Transverse colon (tissue), 4 donors: Measurements from ENCODE around the gene GCN1. TPM values are rescaled to one million over a fixed set of nuclear protein-coding genes. Genes with fewer than 3 reads are reported as not detected.

Experiments used
- DNase-seq: peaks from one replicate; pipeline ENCODE4 v3.0.0-alpha.2; 2019
- H3K27ac ChIP-seq, 4 donors: fragments of 200-600 bp; sonication (generic); 2 replicates each; pipeline ENCODE4 v1.5.1; 2016 to 2018; ENCODE audit warnings: inconsistent platforms in 4 of 4
- H3K27me3 ChIP-seq: fragments of 200-600 bp; sonication (generic); 2 replicates; pipeline ENCODE4 v1.5.1; 2017; ENCODE audit warnings: inconsistent platforms
- H3K36me3 ChIP-seq, 4 donors: fragments of 200-600 bp; sonication (generic); 2 replicates each; pipeline ENCODE4 v1.5.1; 2017 to 2019; ENCODE audit warnings: inconsistent platforms in 4 of 4
- H3K4me1 ChIP-seq, 4 donors: fragments of 200-600 bp; sonication (generic); 2 replicates each; pipeline ENCODE4 v1.5.1; 2017 to 2020; ENCODE audit warnings: inconsistent platforms in 4 of 4
- H3K4me3 ChIP-seq, 4 donors: fragments of 200-600 bp; sonication (generic); 1 replicate in 1 of 4; 2 replicates in 3 of 4; pipeline versions ENCODE4 v1.5.1 to v1.6.1; 2017 to 2019; ENCODE audit warnings: inconsistent platforms in 4 of 4
- H3K9me3 ChIP-seq, 2 donors: fragments of 200-600 bp; sonication (generic); 2 replicates each; pipeline ENCODE4 v1.5.1; 2017 to 2019; ENCODE audit warnings: inconsistent platforms in 2 of 2
- EP300 ChIP-seq: sonication (generic); formaldehyde crosslinking; IDR thresholded peaks from one replicate; pipeline ENCODE4 v1.6.1; 2017; ENCODE audit warnings: antibody characterized with exemption, low read depth
- POLR2A ChIP-seq: fragments of 450-650 bp; IDR thresholded peaks from one replicate; pipeline ENCODE4 v1.6.1; 2016; ENCODE audit warnings: antibody characterized with exemption, mild to moderate bottlenecking, moderate library complexity
- POLR2AphosphoS5 ChIP-seq, 3 donors: sonication (generic); formaldehyde crosslinking; IDR thresholded peaks; one replicate each; pipeline ENCODE4 v1.6.1; 2016; ENCODE audit warnings: antibody characterized with exemption in 3 of 3
- WGBS, 2 donors: methylation state at CpG; one replicate each; pipeline ENCODE4 v1.1.5; 2018; ENCODE audit warnings: low coverage in 1 of 2; 5-methylcytosine and 5-hydroxymethylcytosine counted together
- in situ Hi-C, 4 donors: fragments of 200-750 bp; cut with MboI; loops; one replicate each; pipeline versions ENCODE4 v1.15.0 to v1.15.1; 2017; ENCODE audit warnings: low sequenced_read_pairs in 3 of 4, low pct_ligation_motif_present in 1 of 4, low pct_unique_long_range_greater_than_20kb in 1 of 4
- intact Hi-C: fragments of 100-400 bp; cut with DNase I; formaldehyde crosslinking; loops from one replicate; pipeline ENCODE4 v1.15.1; 2023; ENCODE audit warnings: low total_unique reads
- total RNA-seq, 4 donors: library from RNA; depleted of rRNA; stranded (reverse); fragments of >200 nt; gene quantifications; one replicate each; pipeline ENCODE4 v1.1.0, GENCODE V29; 2016
- TF ChIP-seq, protein P1 (sequence below), 5 experiments: fragments of 200-600 bp in 3 of 5; fragments of 450-650 bp in 2 of 5; sonication (generic) in 3 of 5; IDR thresholded peaks; 1 replicate in 2 of 5; 2 replicates in 3 of 5; pipeline ENCODE4 v1.5.1; 2016 to 2017; ENCODE audit warnings: antibody characterized with exemption in 5 of 5, inconsistent platforms in 3 of 5, mild to moderate bottlenecking in 2 of 5, moderate library complexity in 1 of 5

Gene GCN1
- total RNA-seq, 4 donors from 2014 or later: 70.0 to 141 (median 107) TPM

DNA sequence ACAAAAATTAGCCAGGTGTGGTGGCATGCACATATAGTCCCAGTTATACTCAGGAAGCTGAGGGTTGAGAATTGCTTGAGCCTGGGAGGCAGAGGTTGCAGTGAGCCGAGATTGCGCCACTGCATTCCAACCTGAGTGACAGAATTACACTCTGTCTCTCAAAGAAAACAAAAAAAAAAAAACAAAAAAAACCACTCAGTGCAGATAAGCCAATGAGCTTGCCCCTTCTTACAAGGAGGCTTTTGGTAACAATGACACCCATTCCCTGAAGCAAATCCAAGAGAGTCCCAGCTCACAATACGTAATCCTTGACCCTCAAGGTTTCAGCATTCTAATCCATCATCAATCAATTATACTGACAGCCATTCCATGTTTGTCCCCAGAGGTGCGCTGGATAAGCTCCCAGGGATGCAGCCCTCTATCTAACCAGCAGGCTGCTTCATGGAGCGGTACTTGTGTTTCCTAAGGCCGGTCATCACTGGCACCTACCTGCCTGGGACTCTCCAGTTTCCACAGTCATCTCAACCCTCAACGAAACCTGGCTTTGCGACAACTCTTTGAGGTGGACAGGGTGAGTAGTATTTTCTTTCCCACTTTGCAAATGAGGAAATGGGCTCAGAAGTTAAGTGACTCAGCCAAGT is 12.4 kb downstream of the GCN1 start:
- no peak overlapping the region for H3K4me3 ChIP-seq
- no peaks in the 10 kb centered on the region for H3K9me3 ChIP-seq
- no peak for DNase-seq
- H3K27me3 ChIP-seq: no peaks in the 10 kb centered on the region
- 95 to 96% methylated on average over 4 to 8 of the region's 8 CpGs for WGBS, 2 donors
- H3K36me3 ChIP-seq: peaks cover 0 to 83% (median 30%) of the 10 kb centered on the region in 4 donors
- intact Hi-C loops (no loop called here), in situ Hi-C loops (no loop called here)
- H3K4me1 ChIP-seq: no peaks in the 10 kb centered on the region
- TF ChIP-seq EP300: no peak
- no peak for TF ChIP-seq POLR2AphosphoS5 (IDR thresholded peaks at IDR 0.05)
- no peak for TF ChIP-seq POLR2A
- TF ChIP-seq, protein P1, sequence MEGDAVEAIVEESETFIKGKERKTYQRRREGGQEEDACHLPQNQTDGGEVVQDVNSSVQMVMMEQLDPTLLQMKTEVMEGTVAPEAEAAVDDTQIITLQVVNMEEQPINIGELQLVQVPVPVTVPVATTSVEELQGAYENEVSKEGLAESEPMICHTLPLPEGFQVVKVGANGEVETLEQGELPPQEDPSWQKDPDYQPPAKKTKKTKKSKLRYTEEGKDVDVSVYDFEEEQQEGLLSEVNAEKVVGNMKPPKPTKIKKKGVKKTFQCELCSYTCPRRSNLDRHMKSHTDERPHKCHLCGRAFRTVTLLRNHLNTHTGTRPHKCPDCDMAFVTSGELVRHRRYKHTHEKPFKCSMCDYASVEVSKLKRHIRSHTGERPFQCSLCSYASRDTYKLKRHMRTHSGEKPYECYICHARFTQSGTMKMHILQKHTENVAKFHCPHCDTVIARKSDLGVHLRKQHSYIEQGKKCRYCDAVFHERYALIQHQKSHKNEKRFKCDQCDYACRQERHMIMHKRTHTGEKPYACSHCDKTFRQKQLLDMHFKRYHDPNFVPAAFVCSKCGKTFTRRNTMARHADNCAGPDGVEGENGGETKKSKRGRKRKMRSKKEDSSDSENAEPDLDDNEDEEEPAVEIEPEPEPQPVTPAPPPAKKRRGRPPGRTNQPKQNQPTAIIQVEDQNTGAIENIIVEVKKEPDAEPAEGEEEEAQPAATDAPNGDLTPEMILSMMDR (IDR thresholded peaks at IDR 0.05): no peak
- no peak overlapping the region for H3K27ac ChIP-seq

DNA sequence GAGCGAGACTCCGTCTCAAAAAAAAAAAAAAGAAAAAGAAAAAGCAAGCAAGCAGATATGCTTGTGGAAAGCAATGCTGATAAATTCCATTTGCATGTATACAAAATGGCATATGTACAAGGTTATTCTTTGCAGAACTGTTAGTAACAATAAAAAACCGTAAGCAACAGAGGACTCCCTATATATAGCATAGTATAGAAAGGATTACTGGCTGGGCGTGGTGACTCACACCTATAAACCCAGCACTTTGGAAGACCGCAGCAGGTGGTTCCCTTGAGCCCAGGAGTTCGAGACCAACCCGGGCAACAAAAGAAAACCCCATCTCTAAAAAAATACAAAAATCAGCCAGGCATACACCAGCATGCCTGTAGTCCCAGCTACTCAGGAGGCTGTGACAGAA is 13.5 kb downstream of the GCN1 start:
- Histone ChIP-seq H3K4me3 (no peak overlapping the region), H3K27ac (no peak overlapping the region), H3K9me3 (no peaks in the 10 kb centered on the region), H3K27me3 (no peaks in the 10 kb centered on the region), H3K4me1 (no peaks in the 10 kb centered on the region), H3K36me3 (peaks cover 0 to 85% (median 35%) of the 10 kb centered on the region in 4 donors)
- intact Hi-C loops: no loop called here
- TF ChIP-seq POLR2AphosphoS5 (IDR thresholded peaks at IDR 0.05) (no peak), POLR2A (no peak), EP300 (no peak)
- TF ChIP-seq, protein P1 (IDR thresholded peaks at IDR 0.05): no peak
- in situ Hi-C loops: no loop called here
- DNase-seq: no peak
- WGBS, 2 donors: 88% methylated on average over 7 of the region's 7 CpGs; no CpG with 5 or more reads in 1 of the 2 donors

DNA sequence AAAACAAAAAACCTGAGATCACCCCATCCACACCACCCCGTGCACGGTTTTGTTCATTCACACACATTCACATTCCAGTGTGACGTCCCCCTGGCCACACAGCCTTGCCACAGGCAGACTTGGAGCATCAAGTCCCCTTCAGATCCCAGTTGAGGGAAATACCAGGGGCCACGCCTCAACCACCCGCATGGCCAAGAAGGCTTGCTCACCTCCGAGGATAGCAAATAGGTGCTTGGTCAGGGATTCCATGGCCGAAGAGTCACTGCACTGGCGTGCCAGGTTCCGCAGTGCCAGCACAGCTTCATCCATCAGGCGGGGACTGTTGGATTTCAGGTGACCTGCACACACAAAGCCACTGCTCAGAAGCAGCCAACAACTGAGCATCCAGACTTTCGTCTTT is 19.0 kb downstream of the GCN1 start:
- no peak for TF ChIP-seq POLR2A
- TF ChIP-seq, protein P1 (IDR thresholded peaks at IDR 0.05): no peak
- Histone ChIP-seq H3K27ac (no peak overlapping the region), H3K36me3 (peaks cover 0 to 93% (median 46%) of the 10 kb centered on the region in 4 donors), H3K27me3 (no peaks in the 10 kb centered on the region), H3K4me3 (no peak overlapping the region), H3K4me1 (no peaks in the 10 kb centered on the region), H3K9me3 (no peaks in the 10 kb centered on the region)
- in situ Hi-C loops (no loop called here), intact Hi-C loops (no loop called here)
- no peak for DNase-seq
- 89 to 95% methylated on average over 3 to 11 of the region's 11 CpGs for WGBS, 2 donors

DNA sequence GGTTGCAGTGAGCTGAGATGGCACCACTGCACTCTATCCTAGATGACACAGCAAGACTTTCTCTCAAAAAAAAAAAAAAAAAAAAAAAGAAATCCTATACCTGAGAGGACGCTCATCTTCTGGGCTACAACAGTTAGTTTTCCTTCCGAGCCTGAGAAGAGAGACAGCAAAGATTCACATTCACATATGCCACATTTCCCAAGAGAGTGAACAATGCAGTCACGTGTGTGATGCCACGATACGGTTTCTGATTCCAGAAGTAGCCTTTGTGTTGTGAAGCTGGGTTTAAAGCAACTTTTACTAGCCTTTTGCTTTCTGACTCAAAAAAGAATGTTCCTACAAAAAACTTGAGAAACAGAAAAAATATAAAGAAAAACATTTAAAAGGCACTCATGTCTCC is 19.5 kb downstream of the GCN1 start:
- intact Hi-C loops: no loop called here
- no peak for TF ChIP-seq POLR2A
- H3K4me3 ChIP-seq: no peak overlapping the region
- H3K9me3 ChIP-seq: no peaks in the 10 kb centered on the region
- H3K36me3 ChIP-seq: peaks cover 0 to 95% (median 47%) of the 10 kb centered on the region in 4 donors
- H3K27ac ChIP-seq: no peak overlapping the region
- no peaks in the 10 kb centered on the region for H3K4me1 ChIP-seq
- DNase-seq: no peak
- H3K27me3 ChIP-seq: no peaks in the 10 kb centered on the region
- in situ Hi-C loops: no loop called here
- WGBS, 2 donors: 88 to 95% methylated on average over 5 of the region's 5 CpGs

DNA sequence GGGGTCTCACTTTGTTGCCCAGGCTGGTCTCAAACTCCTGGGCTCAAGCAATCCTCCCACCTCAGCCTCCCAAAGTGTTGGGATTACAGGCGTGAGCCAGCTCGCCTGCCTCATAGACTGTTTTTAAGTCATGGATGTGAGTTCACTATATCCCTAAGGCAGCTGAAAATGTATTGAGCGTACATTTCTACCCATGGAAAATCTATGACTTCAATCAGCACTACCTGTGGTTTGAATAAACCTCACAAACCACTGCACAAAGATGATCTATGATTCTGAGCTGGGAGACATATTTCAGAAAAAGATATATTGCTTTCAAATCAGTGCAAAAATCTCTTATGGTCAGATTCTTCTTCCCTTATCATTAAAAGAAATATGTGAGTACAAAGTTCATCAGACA is 22.5 kb downstream of the GCN1 start:
- H3K4me1 ChIP-seq: no peaks in the 10 kb centered on the region
- 83 to 97% methylated on average over 1 to 3 of the region's 3 CpGs for WGBS, 2 donors
- H3K4me3 ChIP-seq: no peak overlapping the region
- no peaks in the 10 kb centered on the region for H3K9me3 ChIP-seq
- no peaks in the 10 kb centered on the region for H3K27me3 ChIP-seq
- in situ Hi-C loops (no loop called here), intact Hi-C loops (no loop called here)
- H3K36me3 ChIP-seq: peaks cover 0 to 91% (median 46%) of the 10 kb centered on the region in 4 donors
- DNase-seq: no peak
- no peak overlapping the region for H3K27ac ChIP-seq
- TF ChIP-seq, protein P1 (IDR thresholded peaks at IDR 0.05): no peak
- TF ChIP-seq POLR2A (no peak), POLR2AphosphoS5 (IDR thresholded peaks at IDR 0.05) (no peak), EP300 (no peak)
